22Rv1 (cell line): ENCODE results near the gene FBXO31.

Source experiments
- H3K27ac ChIP-seq: fragments of 450-650 bp; 2 replicates; pipeline ENCODE4 v1.5.1; 2017
- CTCF ChIP-seq: fragments of 450-650 bp; IDR thresholded peaks from 2 replicates; pipeline ENCODE4 v1.5.1; 2017; ENCODE audit warnings: mild to moderate bottlenecking
- ZFX ChIP-seq: fragments of 450-650 bp; IDR thresholded peaks from 2 replicates; pipeline ENCODE4 v1.6.1; 2017; ENCODE audit warnings: antibody characterized with exemption, borderline replicate concordance

Gene FBXO31

DNA sequence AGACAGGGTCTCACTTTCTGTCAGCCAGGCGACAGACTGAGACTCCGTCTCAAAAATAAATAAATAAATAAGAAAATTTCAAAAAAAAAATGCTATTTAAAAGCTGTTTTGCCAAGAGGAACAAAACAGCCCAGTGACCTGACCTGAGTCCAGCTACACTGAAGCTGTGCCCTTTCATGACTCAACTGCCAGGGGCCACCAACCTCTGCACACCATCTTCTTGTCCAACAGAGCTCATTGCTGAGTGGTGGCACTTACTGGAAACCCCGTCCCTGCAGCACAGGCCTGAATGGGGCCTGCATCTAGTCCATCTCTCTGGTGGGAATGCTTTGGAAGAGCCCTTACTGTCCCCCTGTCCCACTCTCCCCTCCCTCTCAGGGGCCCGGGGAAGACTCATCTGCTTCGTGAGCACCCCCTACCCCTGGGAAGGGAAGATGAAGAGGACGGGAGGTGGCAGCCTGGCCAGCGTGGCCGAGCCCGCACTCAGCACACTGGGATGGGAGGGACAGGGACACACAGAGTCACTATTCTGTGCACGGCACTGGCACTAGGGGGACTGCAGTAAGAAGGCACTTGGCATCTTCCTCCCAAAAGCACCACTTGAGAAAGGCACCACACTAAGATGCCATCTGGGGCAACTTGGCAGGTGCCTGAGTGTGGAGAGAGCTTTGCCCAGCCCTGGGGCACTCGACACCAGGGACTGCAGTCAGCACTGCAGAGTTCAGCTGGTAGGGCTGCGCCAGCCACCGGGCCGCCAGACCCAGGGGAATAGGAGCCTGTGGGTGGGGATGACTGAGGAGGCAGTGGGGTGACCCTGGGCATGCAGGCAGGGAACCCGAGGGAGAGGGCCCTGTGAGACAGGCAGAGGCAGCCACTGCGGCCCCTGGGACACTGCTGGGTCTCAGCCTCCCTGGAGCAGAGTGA lies 13.5 kb downstream of the FBXO31 start:
- TF ChIP-seq CTCF (no peak), ZFX (no peak)
- H3K27ac ChIP-seq = no peak overlapping the region

DNA sequence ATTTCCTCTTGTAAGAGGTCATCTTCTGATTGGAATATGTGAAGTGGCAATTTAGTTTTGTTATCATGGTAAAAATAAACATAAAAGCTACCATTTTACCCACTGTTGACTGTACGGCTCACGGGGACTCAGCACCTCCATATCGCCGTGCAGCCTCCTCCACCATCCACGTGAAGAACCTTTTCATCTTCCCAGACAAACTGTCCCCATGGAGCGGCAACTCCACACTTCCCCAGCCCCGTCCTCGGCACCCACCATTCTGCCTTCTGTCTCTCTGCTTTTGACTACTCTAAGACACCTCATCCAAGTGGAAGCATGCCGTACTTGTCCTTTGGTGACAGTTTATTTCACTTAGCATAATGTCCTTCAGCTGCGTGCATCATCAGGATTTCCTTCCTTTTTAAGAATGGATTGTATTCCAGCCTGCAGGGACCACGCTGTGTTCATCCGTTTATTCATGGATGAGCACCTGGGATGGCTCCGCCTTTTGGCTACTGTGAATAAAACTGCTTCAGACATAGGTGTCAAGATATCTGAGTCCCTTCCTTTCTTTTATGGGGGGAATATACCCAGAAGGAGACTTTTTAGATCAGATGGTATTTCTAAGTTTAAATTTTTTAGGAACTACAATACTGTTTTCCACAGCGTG lies 14.3 kb downstream of the FBXO31 start:
- no peak overlapping the region for H3K27ac ChIP-seq

GRCh38 chr16:87368029-87368770 lies 15.4 kb downstream of the FBXO31 start:
- no peak overlapping the region for H3K27ac ChIP-seq
- TF ChIP-seq ZFX = no peak
- no peak for TF ChIP-seq CTCF

More for the DNA sequence above, 14.3 kb downstream of the FBXO31 start:
- TF ChIP-seq CTCF = no peak
- no peak for TF ChIP-seq ZFX

DNA sequence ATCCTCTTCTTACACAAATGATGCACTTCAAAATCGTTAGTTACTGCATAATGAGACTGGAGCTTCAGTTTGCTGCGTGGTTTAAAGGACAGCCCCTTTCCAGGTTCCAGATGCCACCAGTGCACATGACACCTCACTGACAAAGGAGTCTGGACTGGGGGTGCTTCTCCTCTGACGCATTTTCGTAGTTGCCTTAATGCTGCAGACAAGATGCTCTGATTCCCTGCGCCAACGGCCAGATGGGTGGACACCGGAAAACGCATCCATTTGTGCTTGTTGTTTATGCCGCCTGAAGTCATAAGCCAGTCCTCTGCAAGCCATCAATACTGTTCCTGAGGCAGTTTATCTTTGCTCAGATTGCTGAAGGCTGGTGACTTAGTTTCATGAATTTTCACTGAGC lies 16.0 kb downstream of the FBXO31 start:
- no peak overlapping the region for H3K27ac ChIP-seq
- TF ChIP-seq CTCF (no peak), ZFX (no peak)

DNA sequence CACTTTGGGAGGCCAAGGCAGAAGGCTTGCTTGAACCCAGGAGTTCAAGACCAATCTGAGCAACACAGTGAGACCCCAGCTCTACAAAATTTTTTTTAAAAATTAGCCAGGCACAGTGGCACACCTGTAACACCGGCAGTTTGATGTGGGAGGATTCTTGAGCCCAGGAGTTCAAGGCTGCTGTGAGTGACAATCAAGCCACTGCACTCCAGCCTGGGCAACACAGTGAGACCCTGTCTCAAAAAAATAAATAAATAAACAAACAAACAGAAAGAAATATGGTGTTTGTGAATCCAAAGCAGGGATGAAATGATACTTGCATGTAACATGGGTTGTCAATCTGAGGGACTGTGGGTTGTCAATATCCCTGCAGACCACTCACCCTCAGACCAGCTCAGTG lies 16.6 kb downstream of the FBXO31 start:
- TF ChIP-seq CTCF (no peak), ZFX (no peak)
- H3K27ac ChIP-seq = no peak overlapping the region

DNA sequence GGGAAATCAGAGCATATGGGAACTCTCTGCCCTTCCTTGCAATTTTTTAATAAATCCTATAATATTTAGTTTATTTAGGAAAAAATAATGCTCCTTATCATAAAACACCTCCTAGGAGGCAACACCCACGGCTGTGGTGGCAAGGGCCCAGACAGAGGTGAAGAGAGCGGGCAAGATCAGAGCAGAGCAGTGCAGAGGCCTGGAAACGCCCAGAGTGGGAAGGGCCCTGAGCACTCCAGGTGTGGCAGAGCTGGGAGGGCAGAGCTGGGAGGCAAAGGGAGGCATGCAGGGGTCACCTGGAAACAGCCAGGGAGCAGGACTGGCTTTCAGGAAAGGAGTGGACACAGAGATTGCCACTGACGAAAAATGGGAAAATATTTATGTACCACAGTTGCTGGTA lies 17.3 kb downstream of the FBXO31 start:
- H3K27ac ChIP-seq = no peak overlapping the region
- no peak for TF ChIP-seq ZFX
- TF ChIP-seq CTCF = no peak
